SK-N-SH (cell line): ENCODE results near the gene LIN9. TPM values are rescaled to one million over a fixed set of nuclear protein-coding genes. Genes with fewer than 3 reads are reported as not detected.
"Not testable (repeated sequence)": the region's sequence is repeated elsewhere in the genome, so short reads cannot be mapped to it uniquely, and the experiment has no call there.

Experiments used
- CTCF ChIA-PET: fragments of 300-600, 350-600 bp; formaldehyde crosslinking; extraction: SDS; loops from one replicate; lab custom pipeline; 2021; lab: Yijun Ruan, JAX
- POLR2A ChIA-PET: fragments of 350-600 bp; sonication (Branson Sonifier 250); formaldehyde crosslinking; extraction: SDS; loops from one replicate; lab custom pipeline; 2020; ENCODE audit warnings: antibody characterized with exemption, inconsistent platforms; lab: Yijun Ruan, JAX
- DNase-seq: peaks from one replicate; pipeline ENCODE4 v3.0.0; 2012
- H2AFZ ChIP-seq: fragments of 200-600 bp; sonication (generic); 2 replicates; pipeline ENCODE4 v1.8.1; 2016; ENCODE audit warnings: antibody characterized with exemption, mild to moderate bottlenecking, low read depth
- H3F3A ChIP-seq: fragments of 200-600 bp; sonication (generic); replicated peaks from 2 replicates; pipeline ENCODE3; 2016; ENCODE audit warnings: antibody characterized with exemption, mild to moderate bottlenecking; ENCODE audit not compliant: insufficient read depth
- H3K27ac ChIP-seq, 2 experiments: fragments of 200-500 bp in 1 of 2; fragments of 200-600 bp in 1 of 2; sonication (Bioruptor generic) in 1 of 2; sonication (generic), shearing (Covaris generic) in 1 of 2; 2 replicates each; pipeline versions ENCODE4 v1.5.1 to v1.6.1; 2014 to 2016; ENCODE audit warnings: low read depth in 2 of 2, inconsistent platforms in 1 of 2, low read length in 1 of 2, mild to moderate bottlenecking in 1 of 2, mixed read lengths in 1 of 2
- H3K27me3 ChIP-seq: fragments of 200-600 bp; sonication (generic), shearing (Covaris generic); 2 replicates; pipeline ENCODE4 v1.6.1; 2016; ENCODE audit warnings: mixed run types; ENCODE audit not compliant: insufficient read depth
- H3K36me3 ChIP-seq, 2 experiments: fragments of 200-500 bp in 1 of 2; fragments of 200-600 bp in 1 of 2; sonication (Bioruptor generic) in 1 of 2; sonication (generic) in 1 of 2; replicated peaks in 1 of 2; 2 replicates each; pipeline versions ENCODE3 to v1.5.1; 2014 to 2016; ENCODE audit warnings: low read length in 1 of 2, mild to moderate bottlenecking in 1 of 2; ENCODE audit not compliant: insufficient read depth in 2 of 2, control insufficient read depth in 1 of 2
- H3K4me1 ChIP-seq, 2 experiments: fragments of 200-500 bp in 1 of 2; fragments of 200-600 bp in 1 of 2; sonication (Bioruptor generic) in 1 of 2; sonication (generic), shearing (Covaris generic) in 1 of 2; 2 replicates each; pipeline versions ENCODE4 v1.5.1 to v1.6.1; 2014 to 2016; ENCODE audit warnings: low read depth in 1 of 2, low read length in 1 of 2, mixed run types in 1 of 2; ENCODE audit not compliant: insufficient read depth in 2 of 2, control insufficient read depth in 1 of 2
- H3K4me2 ChIP-seq: fragments of 200-600 bp; sonication (generic), shearing (Covaris generic); 2 replicates; pipeline ENCODE4 v1.6.1; 2017; ENCODE audit warnings: mixed run types
- H3K4me3 ChIP-seq, 2 experiments: fragments of 200-500 bp in 1 of 2; fragments of 200-600 bp in 1 of 2; sonication (Bioruptor generic) in 1 of 2; sonication (generic), shearing (Covaris generic) in 1 of 2; 2 replicates each; pipeline versions ENCODE4 v1.5.1 to v1.8.1; 2014 to 2016; ENCODE audit warnings: low read depth in 2 of 2, inconsistent platforms in 1 of 2, low read length in 1 of 2, mild to moderate bottlenecking in 1 of 2, mixed read lengths in 1 of 2, moderate library complexity in 1 of 2
- H3K79me2 ChIP-seq: fragments of 200-600 bp; sonication (generic); 2 replicates; pipeline ENCODE4 v1.8.1; 2017; ENCODE audit warnings: mild to moderate bottlenecking; ENCODE audit not compliant: insufficient read depth
- H3K9ac ChIP-seq: fragments of 200-600 bp; sonication (generic); 2 replicates; pipeline ENCODE4 v1.6.1; 2017; ENCODE audit warnings: mixed run types
- H3K9me2 ChIP-seq: fragments of 200-600 bp; sonication (generic); 2 replicates; pipeline ENCODE4 v1.6.1; 2017; ENCODE audit warnings: mixed run types
- H3K9me3 ChIP-seq: fragments of 200-600 bp; sonication (generic); 2 replicates; pipeline ENCODE4 v1.6.1; 2017; ENCODE audit warnings: mixed run types, mild to moderate bottlenecking, moderate library complexity
- H4K20me1 ChIP-seq: fragments of 200-600 bp; sonication (generic); 2 replicates; pipeline ENCODE4 v1.6.1; 2017; ENCODE audit warnings: mild to moderate bottlenecking, mixed run types; ENCODE audit not compliant: insufficient read depth
- CHD2 ChIP-seq: fragments of 150-350 bp; IDR thresholded peaks from 2 replicates; pipeline ENCODE4 v1.6.1; 2018; ENCODE audit warnings: low read length; ENCODE audit not compliant: partially characterized antibody
- EZH2phosphoT487 ChIP-seq: fragments of 200-600 bp; sonication (generic); IDR thresholded peaks from 2 replicates; pipeline ENCODE4 v1.6.1; 2017; ENCODE audit warnings: low read depth, mixed run types, mild to moderate bottlenecking, antibody characterized with exemption, moderate library complexity, borderline replicate concordance
- FOSL2 ChIP-seq: IDR thresholded peaks from 2 replicates; pipeline ENCODE4 v1.4.0; 2012; ENCODE audit warnings: low read depth, mild to moderate bottlenecking, moderate library complexity, borderline replicate concordance
- FOXJ3 ChIP-seq: sonication (generic); formaldehyde crosslinking; IDR thresholded peaks from 2 replicates; pipeline ENCODE4 v1.5.1; 2020; ENCODE audit warnings: mild to moderate bottlenecking, missing genetic modification reagents
- JUND ChIP-seq: IDR thresholded peaks from 2 replicates; pipeline ENCODE4 v1.4.0; 2012
- MEF2A ChIP-seq: IDR thresholded peaks from 2 replicates; pipeline ENCODE4 v1.4.0; 2012; ENCODE audit warnings: low read depth, borderline replicate concordance
- MXI1 ChIP-seq: IDR thresholded peaks from 2 replicates; pipeline ENCODE4 v1.6.1; 2012; ENCODE audit warnings: mild to moderate bottlenecking, low read depth, low read length, improper control_type of control experiment
- POLR2AphosphoS5 ChIP-seq: IDR thresholded peaks from 2 replicates; pipeline ENCODE4 v1.6.1; 2012; ENCODE audit warnings: low read depth, low read length
- RCOR1 ChIP-seq: fragments of 150-350 bp; IDR thresholded peaks from 2 replicates; pipeline ENCODE4 v1.6.1; 2017; ENCODE audit warnings: antibody characterized with exemption, low read length
- RFX5 ChIP-seq: IDR thresholded peaks from 2 replicates; pipeline ENCODE4 v1.6.1; 2012; ENCODE audit warnings: mild to moderate bottlenecking, improper control_type of control experiment, low read length
- RXRA ChIP-seq: IDR thresholded peaks from 2 replicates; pipeline ENCODE4 v1.4.0; 2012; ENCODE audit warnings: low read depth, mild to moderate bottlenecking, borderline replicate concordance
- SMC3 ChIP-seq: IDR thresholded peaks from 2 replicates; pipeline ENCODE4 v1.6.1; 2012; ENCODE audit warnings: low read depth, low read length, improper control_type of control experiment
- TAF1 ChIP-seq: IDR thresholded peaks from 2 replicates; pipeline ENCODE4 v1.6.1; 2012; ENCODE audit warnings: low read depth, mild to moderate bottlenecking, low read length, moderate library complexity, borderline replicate concordance
- USF2 ChIP-seq: fragments of 150-350 bp; IDR thresholded peaks from 2 replicates; pipeline ENCODE4 v1.6.1; 2017; ENCODE audit warnings: antibody characterized with exemption, low read length, low read depth, borderline replicate concordance
- WGBS: methylation state at CpG from one replicate; pipeline ENCODE4 v1.1.6; 2017; ENCODE audit warnings: low lambda C conversion rate; 5-methylcytosine and 5-hydroxymethylcytosine counted together
- polyA plus RNA-seq, 3 experiments: library from polyadenylated mRNA; depleted of rRNA; stranded (reverse); fragments of >200 nt; gene quantifications; 2 replicates each; pipeline ENCODE4 v1.2.3, GENCODE V29; 2012

LIN9 gene
- polyA plus RNA-seq, 1 of the 3 experiments (the other 2 are of a cell fraction) = 1.7 TPM

- POLR2A ChIA-PET = no interaction called here
- no peak overlapping the region for H3K4me3 ChIP-seq
- TF ChIP-seq FOXJ3 (CRISPR knock-in tag) = no peak
- no peak for TF ChIP-seq FOSL2
- no peak for TF ChIP-seq RCOR1
- TF ChIP-seq RFX5 = no peak
- TF ChIP-seq EZH2phosphoT487 = no peak
- TF ChIP-seq, all 33 proteins: peak for 0
- Histone ChIP-seq H3K4me1 (peaks cover 0 to 22% of the 10 kb centered on the region in 2 experiments; a peak in 1 of 4 replicates), H3K9me2 (no peaks in the 10 kb centered on the region), H3F3A (no peaks in the 10 kb centered on the region), H4K20me1 (no peaks in the 10 kb centered on the region), H3K79me2 (no peaks in the 10 kb centered on the region), H3K27ac (no peak overlapping the region), H3K36me3 (no peaks in the 10 kb centered on the region), H3K27me3 (no peaks in the 10 kb centered on the region), H2AFZ (no peak overlapping the region), H3K4me2 (no peak overlapping the region), H3K9ac (no peak overlapping the region), H3K9me3 (no peaks in the 10 kb centered on the region)
- CTCF ChIA-PET = interaction anchor here (0.6 to 1.3 kb wide), 2 partner anchors 16 to 232 kb away, joined by 3 to 4 read pairs; no protein-coding TSS in a partner anchor
- DNase-seq = no peak
- 83% methylated on average over 11 of the region's 11 CpGs for WGBS
Observed at GRCh38 chr1:226349081-226349480, 40.1 kb upstream of the LIN9 start.

GRCh38 chr1:226344441-226345259, 35.7 kb upstream of the LIN9 start:
- 52% methylated on average over 8 of the region's 8 CpGs for WGBS
- POLR2A ChIA-PET = no interaction called here

GRCh38 chr1:226342656-226343055, 33.7 kb upstream of the LIN9 start:
- Histone ChIP-seq H3K9ac (no peak overlapping the region), H3K9me3 (no peaks in the 10 kb centered on the region), H4K20me1 (no peaks in the 10 kb centered on the region), H3F3A (no peaks in the 10 kb centered on the region), H3K27me3 (no peaks in the 10 kb centered on the region), H3K4me3 (no peak overlapping the region), H3K4me2 (no peak overlapping the region), H3K79me2 (no peaks in the 10 kb centered on the region), H2AFZ (no peak overlapping the region), H3K4me1 (no peaks in the 10 kb centered on the region), H3K27ac (no peak overlapping the region), H3K9me2 (no peaks in the 10 kb centered on the region), H3K36me3 (no peaks in the 10 kb centered on the region)
- TF ChIP-seq JUND (no peak), CHD2 (no peak), MXI1 (no peak), POLR2AphosphoS5 (no peak), SMC3 (no peak), RXRA (no peak), MEF2A (no peak)
- 60% methylated on average over 2 of the region's 2 CpGs for whole genome bisulfite sequencing
- no peak for DNase-seq
- ChIA-PET CTCF (interaction anchor here (1.5 kb wide), 1 partner anchor 9 kb away, joined by 3 read pairs; no protein-coding TSS in a partner anchor), POLR2A (no interaction called here)

More at GRCh38 chr1:226344441-226345259, 35.7 kb upstream of the LIN9 start:
- TF ChIP-seq EZH2phosphoT487 = no peak
- no peak for TF ChIP-seq RCOR1
- TF ChIP-seq USF2 = no peak
- TF ChIP-seq TAF1 = no peak
- Histone ChIP-seq H3K9me2 (no peaks in the 10 kb centered on the region), H3K4me1 (no peaks in the 10 kb centered on the region), H4K20me1 (no peaks in the 10 kb centered on the region), H3K4me2 (no peak overlapping the region), H2AFZ (no peak overlapping the region), H3K27me3 (no peaks in the 10 kb centered on the region), H3K9ac (no peak overlapping the region), H3K4me3 (no peak overlapping the region), H3K79me2 (no peaks in the 10 kb centered on the region), H3F3A (no peaks in the 10 kb centered on the region), H3K36me3 (no peaks in the 10 kb centered on the region), H3K9me3 (no peaks in the 10 kb centered on the region), H3K27ac (no peak overlapping the region)
- CTCF ChIA-PET = interaction anchor here (1.0 kb wide), 1 partner anchor 220 kb away, joined by 3 read pairs; no protein-coding TSS in a partner anchor
- DNase-seq = no peak

- H3K9me2 ChIP-seq, H3K9ac ChIP-seq, H3K4me3 ChIP-seq, H3K4me2 ChIP-seq, POLR2A ChIA-PET, H3K27ac ChIP-seq, DNase-seq, H4K20me1 ChIP-seq, H3K4me1 ChIP-seq, H3K9me3 ChIP-seq, H2AFZ ChIP-seq, H3K36me3 ChIP-seq, H3K27me3 ChIP-seq, H3F3A ChIP-seq, H3K79me2 ChIP-seq: not testable (repeated sequence)
- whole genome bisulfite sequencing = 28% methylated on average over 3 of the region's 3 CpGs
- CTCF ChIA-PET = interaction anchor here (1.3 kb wide), 2 partner anchors 13 to 215 kb away, joined by 4 read pairs; no protein-coding TSS in a partner anchor
Observed at GRCh38 chr1:226340111-226340510, 31.1 kb upstream of the LIN9 start.
